PC-3 (cell line): ENCODE results near the gene SMOC2. TPM values are rescaled to one million over a fixed set of nuclear protein-coding genes. Genes with fewer than 3 reads are reported as not detected.

Source experiments
- ATAC-seq: fragments of 200-7000 bp; cut with Tn5 transposase; 2 replicates; pipeline ENCODE4 v1.9.1; 2020; ENCODE audit warnings: mild to moderate bottlenecking, moderate library complexity
- BruUV-seq: library from RNA; stranded (reverse); fragments of 400-500 nt; replicated peaks from 2 replicates; lab custom pipeline; 2021; lab: Mats Ljungman, UMichigan
- CTCF ChIA-PET: fragments of 300-600 bp; sonication (Branson Sonifier 250); formaldehyde crosslinking; loops from one replicate; lab custom pipeline; 2022; ENCODE audit warnings: antibody characterized with exemption; lab: Charles Lee
- POLR2A ChIA-PET: fragments of 300-600 bp; sonication (Branson Sonifier 250); formaldehyde crosslinking; loops from one replicate; lab custom pipeline; 2022; ENCODE audit warnings: antibody characterized with exemption; ENCODE audit not compliant: unreplicated experiment; lab: Charles Lee
- DNase-seq: peaks from one replicate; pipeline ENCODE4 v3.0.0-alpha.2; 2015
- H2AFZ ChIP-seq: fragments of 300-600 bp; sonication (generic); 2 replicates; pipeline ENCODE4 v1.6.0; 2016; ENCODE audit warnings: antibody characterized with exemption, low read length
- H3F3A ChIP-seq: fragments of 300-600 bp; sonication (generic); one replicate; pipeline ENCODE4 v1.6.0; 2017; ENCODE audit warnings: antibody characterized with exemption, low read length, control low read depth, mild to moderate bottlenecking; ENCODE audit not compliant: unreplicated experiment
- H3K27ac ChIP-seq: fragments of 300-600 bp; sonication (generic); 2 replicates; pipeline ENCODE4 v1.5.1; 2016; ENCODE audit warnings: mild to moderate bottlenecking, low read length
- H3K27me3 ChIP-seq: fragments of 300-600 bp; sonication (generic); 2 replicates; pipeline ENCODE4 v1.6.1; 2016; ENCODE audit warnings: low read length, mixed read lengths
- H3K36me3 ChIP-seq: fragments of 300-600 bp; sonication (generic); 2 replicates; pipeline ENCODE4 v1.6.1; 2016; ENCODE audit warnings: low read depth, mixed run types, low read length, mixed read lengths
- H3K4me1 ChIP-seq: fragments of 300-600 bp; sonication (generic); 2 replicates; pipeline ENCODE4 v1.5.1; 2016; ENCODE audit warnings: low read length; ENCODE audit not compliant: insufficient read depth
- H3K4me2 ChIP-seq: fragments of 300-600 bp; sonication (generic); 2 replicates; pipeline ENCODE4 v1.6.0; 2016; ENCODE audit warnings: low read length
- H3K4me3 ChIP-seq: fragments of 300-600 bp; sonication (generic); 2 replicates; pipeline ENCODE4 v1.5.1; 2016; ENCODE audit warnings: mild to moderate bottlenecking, low read length, mixed read lengths
- H3K79me2 ChIP-seq: fragments of 300-600 bp; sonication (generic); 2 replicates; pipeline ENCODE4 v1.6.1; 2017; ENCODE audit warnings: low read length, mixed read lengths
- H3K9ac ChIP-seq: fragments of 300-600 bp; sonication (generic); 2 replicates; pipeline ENCODE4 v1.6.0; 2016; ENCODE audit warnings: mild to moderate bottlenecking, low read length
- H3K9me2 ChIP-seq: fragments of 300-600 bp; sonication (generic); replicated peaks from 2 replicates; pipeline ENCODE4 v1.6.1; 2016; ENCODE audit warnings: mixed run types, low read length, mixed read lengths
- H3K9me3 ChIP-seq: fragments of 300-600 bp; sonication (generic); 2 replicates; pipeline ENCODE4 v1.6.1; 2016; ENCODE audit warnings: low read length, mixed read lengths
- H4K20me1 ChIP-seq: fragments of 300-600 bp; sonication (generic); 2 replicates; pipeline ENCODE4 v1.6.1; 2016; ENCODE audit warnings: low read length, mixed read lengths
- EZH2 ChIP-seq: fragments of 300-600 bp; sonication (generic); IDR thresholded peaks from one replicate; pipeline ENCODE4 v1.6.1; 2017; ENCODE audit warnings: antibody characterized with exemption, mild to moderate bottlenecking, low read length; ENCODE audit not compliant: unreplicated experiment
- EZH2phosphoT487 ChIP-seq: fragments of 300-600 bp; sonication (generic); IDR thresholded peaks from 2 replicates; pipeline ENCODE4 v1.6.1; 2018; ENCODE audit warnings: mild to moderate bottlenecking, antibody characterized with exemption, low read length, borderline replicate concordance
- intact Hi-C: fragments of 100-400 bp; cut with micrococcal nuclease; formaldehyde crosslinking; loops from 2 replicates; pipeline ENCODE4 v1.9.0; 2023
- total RNA-seq: library from RNA; depleted of rRNA; stranded (reverse); fragments of >200 nt; gene quantifications from 2 replicates; pipeline ENCODE4 v1.2.3, GENCODE V29; 2014
- TF ChIP-seq, protein P1 (sequence below): fragments of 300-600 bp; sonication (generic); conservative IDR thresholded peaks from 2 replicates; pipeline ENCODE4 v1.5.1; 2017; ENCODE audit warnings: antibody characterized with exemption, low read depth, mild to moderate bottlenecking, low read length

The SMOC2 gene
- total RNA-seq, 1 experiment from 2014 or later: not detected

GRCh38 chr6:168427184-168427583 is 13.8 kb upstream of the SMOC2 start:
- Histone ChIP-seq H3K27me3 (peaks cover 6% of the 10 kb centered on the region; the same call in 1 of the 2 replicates), H3K9me3 (no peaks in the 10 kb centered on the region), H3K9ac (no peak overlapping the region), H3F3A (no peaks in the 10 kb centered on the region), H3K4me2 (no peak overlapping the region), H4K20me1 (no peaks in the 10 kb centered on the region), H3K4me3 (no peak overlapping the region), H3K36me3 (no peaks in the 10 kb centered on the region), H2AFZ (no peak overlapping the region), H3K4me1 (no peaks in the 10 kb centered on the region), H3K79me2 (no peaks in the 10 kb centered on the region), H3K27ac (no peak overlapping the region), H3K9me2 (no peaks in the 10 kb centered on the region)
- ChIA-PET CTCF (no interaction called here), POLR2A (no interaction called here)
- TF ChIP-seq, protein P1, sequence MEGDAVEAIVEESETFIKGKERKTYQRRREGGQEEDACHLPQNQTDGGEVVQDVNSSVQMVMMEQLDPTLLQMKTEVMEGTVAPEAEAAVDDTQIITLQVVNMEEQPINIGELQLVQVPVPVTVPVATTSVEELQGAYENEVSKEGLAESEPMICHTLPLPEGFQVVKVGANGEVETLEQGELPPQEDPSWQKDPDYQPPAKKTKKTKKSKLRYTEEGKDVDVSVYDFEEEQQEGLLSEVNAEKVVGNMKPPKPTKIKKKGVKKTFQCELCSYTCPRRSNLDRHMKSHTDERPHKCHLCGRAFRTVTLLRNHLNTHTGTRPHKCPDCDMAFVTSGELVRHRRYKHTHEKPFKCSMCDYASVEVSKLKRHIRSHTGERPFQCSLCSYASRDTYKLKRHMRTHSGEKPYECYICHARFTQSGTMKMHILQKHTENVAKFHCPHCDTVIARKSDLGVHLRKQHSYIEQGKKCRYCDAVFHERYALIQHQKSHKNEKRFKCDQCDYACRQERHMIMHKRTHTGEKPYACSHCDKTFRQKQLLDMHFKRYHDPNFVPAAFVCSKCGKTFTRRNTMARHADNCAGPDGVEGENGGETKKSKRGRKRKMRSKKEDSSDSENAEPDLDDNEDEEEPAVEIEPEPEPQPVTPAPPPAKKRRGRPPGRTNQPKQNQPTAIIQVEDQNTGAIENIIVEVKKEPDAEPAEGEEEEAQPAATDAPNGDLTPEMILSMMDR: no peak
- no peak for TF ChIP-seq EZH2phosphoT487
- no peak for TF ChIP-seq EZH2
- no TSS peak for BruUV-seq
- intact Hi-C loops: no loop called here
- ATAC-seq (no peak), DNase-seq (no peak)

GRCh38 chr6:168428052-168428826 is 12.7 kb upstream of the SMOC2 start:
- Histone ChIP-seq H3K9me2 (no peaks in the 10 kb centered on the region), H3K9ac (no peak overlapping the region), H3K4me3 (no peak overlapping the region), H3K4me2 (no peak overlapping the region), H3K27ac (no peak overlapping the region), H3K9me3 (no peaks in the 10 kb centered on the region), H3F3A (no peaks in the 10 kb centered on the region), H4K20me1 (no peaks in the 10 kb centered on the region), H3K79me2 (no peaks in the 10 kb centered on the region), H2AFZ (no peak overlapping the region), H3K27me3 (peaks cover 12% of the 10 kb centered on the region; the same call in 1 of the 2 replicates), H3K4me1 (no peaks in the 10 kb centered on the region), H3K36me3 (no peaks in the 10 kb centered on the region)
- POLR2A ChIA-PET: no interaction called here
- CTCF ChIA-PET: no interaction called here
- ATAC-seq (no peak), DNase-seq (no peak)
- no TSS peak for BruUV-seq
- TF ChIP-seq, protein P1: no peak
- TF ChIP-seq EZH2 (no peak), EZH2phosphoT487 (no peak)
- intact Hi-C loops: no loop called here

GRCh38 chr6:168428863-168429262 is 12.1 kb upstream of the SMOC2 start:
- Histone ChIP-seq H3K27me3 (peaks cover 12% of the 10 kb centered on the region; the same call in 1 of the 2 replicates), H3F3A (no peaks in the 10 kb centered on the region), H3K4me1 (no peaks in the 10 kb centered on the region), H3K9me3 (no peaks in the 10 kb centered on the region), H3K4me3 (no peak overlapping the region), H3K9ac (no peak overlapping the region), H3K79me2 (no peaks in the 10 kb centered on the region), H3K27ac (no peak overlapping the region), H2AFZ (no peak overlapping the region), H3K9me2 (no peaks in the 10 kb centered on the region), H3K4me2 (no peak overlapping the region), H4K20me1 (no peaks in the 10 kb centered on the region), H3K36me3 (no peaks in the 10 kb centered on the region)
- ChIA-PET CTCF (no interaction called here), POLR2A (no interaction called here)
- BruUV-seq: no TSS peak
- ATAC-seq (no peak), DNase-seq (no peak)
- TF ChIP-seq, protein P1: no peak
- TF ChIP-seq EZH2phosphoT487 (no peak), EZH2 (no peak)
- intact Hi-C loops: no loop called here
